Panc1 (cell line): ENCODE results near the gene APPL1. TPM values are rescaled to one million over a fixed set of nuclear protein-coding genes. Genes with fewer than 3 reads are reported as not detected.

Source experiments
- ATAC-seq: fragments of 200-7000 bp; cut with Tn5 transposase; 2 replicates; pipeline ENCODE4 v1.9.1; 2020; ENCODE audit warnings: mild to moderate bottlenecking, moderate library complexity
- Bru-seq: library from RNA; stranded (reverse); fragments of 400-500 nt; gene quantifications from one replicate; lab custom pipeline; 2021; lab: Mats Ljungman, UMichigan
- BruChase-seq, 2 experiments: library from RNA; stranded (reverse); fragments of 400-500 nt; gene quantifications; one replicate each; lab custom pipeline; 2021; lab: Mats Ljungman, UMichigan
- BruUV-seq: library from RNA; stranded (reverse); fragments of 400-500 nt; replicated peaks from 2 replicates; lab custom pipeline; 2021; lab: Mats Ljungman, UMichigan
- CTCF ChIA-PET: fragments of 300-600 bp; sonication (Branson Sonifier 250); formaldehyde crosslinking; loops from one replicate; lab custom pipeline; 2022; ENCODE audit warnings: antibody characterized with exemption; lab: Charles Lee
- POLR2A ChIA-PET: fragments of 300-600 bp; sonication (Branson Sonifier 250); formaldehyde crosslinking; loops from one replicate; lab custom pipeline; 2022; ENCODE audit warnings: antibody characterized with exemption; lab: Charles Lee
- DNase-seq: peaks from one replicate; pipeline ENCODE4 v3.0.0-alpha.2; 2010; ENCODE audit warnings: low read depth, low spot score
- H3K27ac ChIP-seq: 2 replicates; pipeline ENCODE4 v1.5.1; 2011; ENCODE audit warnings: mild to moderate bottlenecking, low read length, inconsistent platforms
- H3K27me3 ChIP-seq: fragments of 200-500 bp; sonication (Bioruptor generic); 2 replicates; pipeline ENCODE4 v1.6.0; 2014; ENCODE audit warnings: low read length, inconsistent platforms; ENCODE audit not compliant: control insufficient read depth, insufficient read depth
- H3K36me3 ChIP-seq: fragments of 200-500 bp; sonication (Bioruptor generic); 2 replicates; pipeline ENCODE4 v1.5.1; 2014; ENCODE audit warnings: inconsistent platforms, mild to moderate bottlenecking, low read length, moderate library complexity; ENCODE audit not compliant: control insufficient read depth, insufficient read depth
- H3K4me1 ChIP-seq: 2 replicates; pipeline ENCODE4 v1.5.1; 2011; ENCODE audit warnings: inconsistent platforms, mild to moderate bottlenecking, low read length, moderate library complexity; ENCODE audit not compliant: control insufficient read depth, insufficient read depth
- H3K4me3 ChIP-seq, 2 experiments: 2 replicates each; pipeline ENCODE4 v1.5.1; 2011 to 2012; ENCODE audit warnings: low read depth in 2 of 2, low read length in 2 of 2, mild to moderate bottlenecking in 2 of 2, inconsistent platforms in 1 of 2, moderate library complexity in 1 of 2
- H3K9me3 ChIP-seq: fragments of 200-500 bp; sonication (Bioruptor generic); 2 replicates; pipeline ENCODE4 v1.5.1; 2014; ENCODE audit warnings: low read depth, mild to moderate bottlenecking, inconsistent platforms, low read length, moderate library complexity; ENCODE audit not compliant: control insufficient read depth, insufficient read depth
- CTCF ChIP-seq: fragments of 450-650 bp; IDR thresholded peaks from 2 replicates; pipeline ENCODE4 v1.5.1; 2017; ENCODE audit warnings: mild to moderate bottlenecking
- POLR2AphosphoS5 ChIP-seq: IDR thresholded peaks from 2 replicates; pipeline ENCODE4 v1.6.1; 2012; ENCODE audit warnings: mild to moderate bottlenecking, low read depth, low read length, moderate library complexity
- REST ChIP-seq, 2 experiments: IDR thresholded peaks; 2 replicates each; pipeline ENCODE4 v1.6.1; 2011 to 2012; ENCODE audit warnings: low read depth in 2 of 2, control low read depth in 1 of 2, low read length in 1 of 2, mild to moderate bottlenecking in 1 of 2, moderate library complexity in 1 of 2; ENCODE audit not compliant: insufficient read depth in 1 of 2
- SIN3A ChIP-seq: IDR thresholded peaks from 2 replicates; pipeline ENCODE4 v1.6.1; 2012; ENCODE audit warnings: low read depth, mild to moderate bottlenecking, low read length, moderate library complexity, borderline replicate concordance; ENCODE audit not compliant: insufficient read depth
- TCF7L2 ChIP-seq: IDR thresholded peaks from 2 replicates; pipeline ENCODE4 v1.6.1; 2011; ENCODE audit warnings: mild to moderate bottlenecking, low read depth, low read length, inconsistent platforms
- in situ Hi-C: cut with HindIII; loops from 2 replicates; pipeline ENCODE4 v1.10.0; 2016; ENCODE audit warnings: low sequenced_read_pairs, low pct_unique_long_range_greater_than_20kb
- intact Hi-C: fragments of 100-400 bp; cut with micrococcal nuclease; formaldehyde crosslinking; loops from one replicate; pipeline ENCODE4 v1.10.0; 2022; ENCODE audit not compliant: unreplicated experiment
- long read RNA-seq: library from polyadenylated mRNA; unstranded; transcript quantifications from one replicate; pipeline ENCODE4 v2.0.0, GENCODE V29; 2021; ENCODE audit not compliant: unreplicated experiment
- polyA plus RNA-seq: library from polyadenylated mRNA; unstranded; fragments of >200 nt; gene quantifications from one replicate; pipeline ENCODE4 v1.2.1, GENCODE V29; 2012; ENCODE audit warnings: missing spikeins; ENCODE audit not compliant: insufficient read length
- total RNA-seq: library from RNA; stranded (reverse); gene quantifications from one replicate; pipeline ENCODE4 v1.2.1, GENCODE V29; 2021; ENCODE audit not compliant: unreplicated experiment

APPL1 gene
- total RNA-seq (36.3 TPM), Bru-seq, nascent RNA (percentile 80 among the genes with signal in this experiment), BruChase-seq, experiment 1, labeled RNA remaining after a 2-hour chase (percentile 89 among the genes with signal in this experiment), BruChase-seq, experiment 2, labeled RNA remaining after a 6-hour chase (percentile 94 among the genes with signal in this experiment)
- polyA plus RNA-seq, result 21.4 TPM
- long read RNA-seq, full-length matches to known transcripts, result 42 of 112 reads
- long read RNA-seq, partial matches to known transcripts, result 53 of 112 reads
- long read RNA-seq, other reads (novel, unspliced or antisense), result 17 of 112 reads

GRCh38 chr3:57227204-57227929, at the start of gene APPL1:
Gene APPL1, plus strand, starts transcription at chr3:57227729. Its CDS starts 155 bp downstream, at chr3:57227884.
- ATAC-seq (peak; percentile 98), DNase-seq (peak; percentile 39)
- no peaks in the 10 kb centered on the region; the same call in 1 of the 2 replicates for H3K36me3 ChIP-seq
- H3K27ac ChIP-seq, result peak within 1 kb of the TSS; percentile 95
- CTCF ChIA-PET, result no interaction called here
- no peak for TF ChIP-seq REST (IDR thresholded peaks at IDR 0.05; ENCODE audit: insufficient read depth in 1 of 2, low read depth in 2 of 2, low read length in 1 of 2)
- TF ChIP-seq CTCF, result no peak
- 0 out of 2 replicates have a peak, but pooled peaks have one; percentile 7 for TF ChIP-seq SIN3A
- 0 out of 2 replicates have a peak, but pooled peaks have one; percentile 17 for TF ChIP-seq TCF7L2
- TF ChIP-seq POLR2AphosphoS5, result peak; percentile 81
- no TSS peak for BruUV-seq
- in situ Hi-C loops, result no loop called here
- H3K9me3 ChIP-seq, result no peaks in the 10 kb centered on the region
- H3K4me1 ChIP-seq, result peaks cover 19% of the 10 kb centered on the region
- POLR2A ChIA-PET, result no interaction called here
- intact Hi-C loops, result loop anchor here (10.0 kb wide), 1 partner anchor 123 kb away; no protein-coding TSS in a partner anchor
- H3K4me3 ChIP-seq, result peak within 1 kb of the TSS; percentile 86 to 87
- H3K27me3 ChIP-seq, result no peaks in the 10 kb centered on the region

- no peak overlapping the region for H3K27ac ChIP-seq
- H3K36me3 ChIP-seq, result no peaks in the 10 kb centered on the region
- POLR2A ChIA-PET, result no interaction called here
- CTCF ChIA-PET, result interaction anchor here (0.6 to 0.9 kb wide), 2 partner anchors 40 to 182 kb away, joined by 3 read pairs; no protein-coding TSS in a partner anchor
- no peaks in the 10 kb centered on the region; the same call in 1 of the 2 replicates for H3K27me3 ChIP-seq
- ATAC-seq, result peak; percentile 86
- H3K4me1 ChIP-seq, result no peaks in the 10 kb centered on the region
- H3K9me3 ChIP-seq, result no peaks in the 10 kb centered on the region
- peak; percentile 64 for TF ChIP-seq CTCF
- TF ChIP-seq REST (IDR thresholded peaks at IDR 0.05; ENCODE audit: insufficient read depth in 1 of 2, low read depth in 2 of 2, low read length in 1 of 2), result no peak
- in situ Hi-C loops, result no loop called here
- no peak for DNase-seq
- intact Hi-C loops, result loop anchor here (5.0 kb wide), 1 partner anchor 43 kb away; no protein-coding TSS in a partner anchor
- H3K4me3 ChIP-seq, result no peak overlapping the region
- BruUV-seq, result no TSS peak
Measured at GRCh38 chr3:57179580-57180410, 47.7 kb upstream of the APPL1 start.
